ENCODE results near the gene ENKUR.

The ENKUR gene

GRCh38 chr10:24938525-24938924, 77.4 kb downstream of the ENKUR start:
- DNase-seq = no peak

DNA sequence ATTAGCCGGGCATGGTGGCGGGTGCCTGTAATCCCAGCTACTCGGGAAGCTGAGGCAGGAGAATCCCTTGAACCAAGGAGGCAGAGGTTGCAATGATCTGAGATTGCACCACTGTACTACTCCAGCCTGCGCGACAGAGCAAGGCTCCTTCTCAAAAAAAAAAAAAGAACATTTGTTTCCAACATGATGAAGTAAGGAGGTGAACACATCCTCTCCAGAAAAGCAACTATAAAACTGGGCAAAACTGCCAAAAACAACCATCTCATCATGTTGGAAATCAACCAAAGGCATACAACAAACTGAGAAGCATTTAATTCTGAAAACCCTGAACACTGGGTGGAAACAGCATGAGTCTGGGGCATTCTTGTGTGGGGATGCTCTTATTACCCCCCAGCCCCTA, 77.9 kb downstream of the ENKUR start:
- no peak for DNase-seq

GRCh38 chr10:24935504-24936292, 80.3 kb downstream of the ENKUR start:
- no peak for DNase-seq
